ENCODE data around the gene ISX.
A peak's percentile ranks its signal among the peaks of the same experiment; 100 is the strongest.
"Not testable (repeated sequence)": the region's sequence is repeated elsewhere in the genome, so short reads cannot be mapped to it uniquely, and the experiment has no call there.

The ISX gene

DNA sequence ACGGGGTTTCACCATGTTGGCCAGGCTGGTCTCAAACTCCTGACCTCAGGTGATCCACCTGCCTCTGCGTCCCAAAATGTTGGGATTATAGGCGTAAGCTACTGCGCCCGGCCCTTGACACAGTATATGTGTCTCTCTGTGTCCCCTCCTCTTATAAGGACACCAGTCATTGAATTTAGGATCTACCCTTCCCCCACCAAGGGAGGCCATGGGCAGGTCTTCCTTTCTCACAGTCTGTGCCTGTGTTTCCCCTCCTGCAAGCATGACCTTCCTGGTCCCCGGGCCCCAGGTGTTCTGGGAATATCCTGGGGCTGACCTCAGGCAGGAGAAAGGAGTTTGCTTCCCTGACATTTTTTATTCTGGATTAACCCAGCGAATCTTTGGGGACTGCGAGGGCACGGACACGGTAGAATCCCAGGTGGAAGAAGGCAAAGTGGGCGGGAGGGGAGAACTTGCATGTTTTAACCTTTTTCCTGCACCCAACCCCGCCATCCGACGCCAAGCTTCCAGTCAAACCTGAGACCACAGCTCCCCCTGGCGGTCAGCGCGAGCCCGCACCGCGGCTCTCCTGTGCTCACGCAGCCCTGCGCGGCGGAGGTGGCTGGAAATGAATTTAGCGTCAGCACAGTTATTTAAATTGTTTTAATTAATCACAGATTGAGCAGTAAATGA lies 42.1 kb upstream of the ISX start:
- H3K4me2 ChIP-seq (ENCODE audit: low read length) = no peak overlapping the region
- TF ChIP-seq, protein P1, sequence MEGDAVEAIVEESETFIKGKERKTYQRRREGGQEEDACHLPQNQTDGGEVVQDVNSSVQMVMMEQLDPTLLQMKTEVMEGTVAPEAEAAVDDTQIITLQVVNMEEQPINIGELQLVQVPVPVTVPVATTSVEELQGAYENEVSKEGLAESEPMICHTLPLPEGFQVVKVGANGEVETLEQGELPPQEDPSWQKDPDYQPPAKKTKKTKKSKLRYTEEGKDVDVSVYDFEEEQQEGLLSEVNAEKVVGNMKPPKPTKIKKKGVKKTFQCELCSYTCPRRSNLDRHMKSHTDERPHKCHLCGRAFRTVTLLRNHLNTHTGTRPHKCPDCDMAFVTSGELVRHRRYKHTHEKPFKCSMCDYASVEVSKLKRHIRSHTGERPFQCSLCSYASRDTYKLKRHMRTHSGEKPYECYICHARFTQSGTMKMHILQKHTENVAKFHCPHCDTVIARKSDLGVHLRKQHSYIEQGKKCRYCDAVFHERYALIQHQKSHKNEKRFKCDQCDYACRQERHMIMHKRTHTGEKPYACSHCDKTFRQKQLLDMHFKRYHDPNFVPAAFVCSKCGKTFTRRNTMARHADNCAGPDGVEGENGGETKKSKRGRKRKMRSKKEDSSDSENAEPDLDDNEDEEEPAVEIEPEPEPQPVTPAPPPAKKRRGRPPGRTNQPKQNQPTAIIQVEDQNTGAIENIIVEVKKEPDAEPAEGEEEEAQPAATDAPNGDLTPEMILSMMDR (IDR thresholded peaks at IDR 0.05; ENCODE audit: low read depth, low read length, poor library complexity, severe bottlenecking) = peak; percentile 84
- TF ChIP-seq EZH2phosphoT487 (IDR thresholded peaks at IDR 0.05; ENCODE audit: borderline replicate concordance, low read length) = no peak
- H3K4me3 ChIP-seq (ENCODE audit: low read length) = no peak overlapping the region
- H3F3A ChIP-seq (ENCODE audit: control insufficient read depth, insufficient read depth) = no peaks in the 10 kb centered on the region
- H4K20me1 ChIP-seq (ENCODE audit: control insufficient read depth, insufficient read depth, low read depth, low read length) = no peaks in the 10 kb centered on the region
- H3K27me3 ChIP-seq (ENCODE audit: control insufficient read depth, low read length) = no peaks in the 10 kb centered on the region
- no peaks in the 10 kb centered on the region for H3K79me2 ChIP-seq (ENCODE audit: control insufficient read depth, low read length)
- no peaks in the 10 kb centered on the region for H3K36me3 ChIP-seq (ENCODE audit: control insufficient read depth, low read length)
- no peaks in the 10 kb centered on the region for H3K9me3 ChIP-seq (ENCODE audit: control insufficient read depth, insufficient read depth, low read length)
- H3K4me1 ChIP-seq (ENCODE audit: control insufficient read depth, low read length) = no peaks in the 10 kb centered on the region
- no peak overlapping the region for H3K27ac ChIP-seq (ENCODE audit: low read depth, low read length)
- no peaks in the 10 kb centered on the region for H3K9me2 ChIP-seq (replicated peaks; ENCODE audit: control insufficient read depth, low read length)

DNA sequence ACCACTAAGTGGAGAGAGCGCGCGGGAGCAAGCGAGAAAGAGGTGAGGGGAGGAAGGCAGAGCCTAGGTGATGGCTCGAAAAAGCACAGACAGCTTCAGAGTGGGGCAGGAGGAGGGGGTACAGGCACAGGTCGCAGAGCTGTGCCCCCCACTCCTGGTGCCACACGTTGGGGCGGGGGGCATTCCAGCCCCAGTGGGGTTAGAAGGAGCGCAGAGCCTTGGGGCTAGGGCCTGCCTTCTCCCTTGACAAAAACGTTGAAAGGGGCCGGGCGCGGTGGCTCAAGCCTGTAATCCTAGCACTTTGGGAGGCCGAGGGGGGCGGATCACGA lies 41.6 kb upstream of the ISX start:
- no peak overlapping the region for H3K4me3 ChIP-seq (ENCODE audit: low read length)
- no peak overlapping the region for H3K27ac ChIP-seq (ENCODE audit: low read depth, low read length)
- H3K36me3 ChIP-seq (ENCODE audit: control insufficient read depth, low read length) = no peaks in the 10 kb centered on the region
- no peaks in the 10 kb centered on the region for H3K79me2 ChIP-seq (ENCODE audit: control insufficient read depth, low read length)
- no peaks in the 10 kb centered on the region for H3K4me1 ChIP-seq (ENCODE audit: control insufficient read depth, low read length)
- no peaks in the 10 kb centered on the region for H3F3A ChIP-seq (ENCODE audit: control insufficient read depth, insufficient read depth)
- H3K27me3 ChIP-seq (ENCODE audit: control insufficient read depth, low read length) = no peaks in the 10 kb centered on the region
- no peak overlapping the region for H3K4me2 ChIP-seq (ENCODE audit: low read length)
- no peaks in the 10 kb centered on the region for H3K9me3 ChIP-seq (ENCODE audit: control insufficient read depth, insufficient read depth, low read length)
- TF ChIP-seq, protein P1 (IDR thresholded peaks at IDR 0.05; ENCODE audit: low read depth, low read length, poor library complexity, severe bottlenecking) = peak; percentile 15
- TF ChIP-seq EZH2phosphoT487 (IDR thresholded peaks at IDR 0.05; ENCODE audit: borderline replicate concordance, low read length) = no peak
- no peaks in the 10 kb centered on the region for H4K20me1 ChIP-seq (ENCODE audit: control insufficient read depth, insufficient read depth, low read depth, low read length)
- no peaks in the 10 kb centered on the region for H3K9me2 ChIP-seq (replicated peaks; ENCODE audit: control insufficient read depth, low read length)

DNA sequence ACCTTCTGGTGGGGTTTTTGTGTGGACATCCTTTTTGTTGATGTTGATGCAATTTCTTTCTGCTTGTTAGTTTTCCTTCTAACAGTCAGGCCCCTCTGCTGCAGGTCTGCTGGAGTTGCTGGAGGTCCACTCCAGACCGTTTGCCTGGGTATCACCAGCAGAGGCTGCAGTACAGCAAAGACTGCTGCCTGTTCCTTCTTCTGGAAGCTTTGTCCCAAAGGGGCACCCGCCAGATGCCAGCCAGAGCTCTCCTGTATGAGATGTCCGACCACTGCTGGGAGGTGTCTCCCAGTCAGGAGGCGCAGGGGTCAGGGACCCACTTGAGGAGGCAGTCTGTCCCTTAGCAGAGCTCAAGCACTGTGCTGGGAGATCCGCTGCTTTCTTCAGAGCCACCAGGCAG lies 35.8 kb upstream of the ISX start:
- not testable (repeated sequence) for H3K4me1 ChIP-seq (ENCODE audit: control insufficient read depth, low read length); H3K79me2 ChIP-seq (ENCODE audit: control insufficient read depth, low read length); H3K4me2 ChIP-seq (ENCODE audit: low read length); H3F3A ChIP-seq (ENCODE audit: control insufficient read depth, insufficient read depth); H3K9me3 ChIP-seq (ENCODE audit: control insufficient read depth, insufficient read depth, low read length); H3K27ac ChIP-seq (ENCODE audit: low read depth, low read length); H3K27me3 ChIP-seq (ENCODE audit: control insufficient read depth, low read length); H4K20me1 ChIP-seq (ENCODE audit: control insufficient read depth, insufficient read depth, low read depth, low read length); H3K36me3 ChIP-seq (ENCODE audit: control insufficient read depth, low read length); H3K4me3 ChIP-seq (ENCODE audit: low read length); H3K9me2 ChIP-seq (replicated peaks; ENCODE audit: control insufficient read depth, low read length)

DNA sequence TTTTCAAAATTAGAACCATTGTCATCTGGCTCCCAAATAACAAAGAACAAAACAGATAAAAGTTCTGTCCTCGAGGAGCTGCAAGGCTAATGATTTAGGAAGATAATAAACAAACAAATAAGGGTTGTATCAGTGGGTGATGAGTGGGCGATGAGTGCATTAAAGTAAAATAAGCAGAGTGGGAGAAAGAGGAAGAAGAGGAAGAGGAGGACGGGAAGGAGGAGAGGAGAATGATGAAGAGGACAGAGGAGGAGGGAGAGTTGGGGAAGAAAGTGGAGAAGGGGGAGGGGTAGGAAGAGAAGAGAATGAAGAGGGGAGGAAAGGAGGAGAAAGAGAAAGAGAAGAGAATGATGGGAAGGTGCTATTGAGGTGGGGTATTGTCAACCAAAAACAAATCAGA lies 33.4 kb upstream of the ISX start:
- no peaks in the 10 kb centered on the region for H3K9me2 ChIP-seq (replicated peaks; ENCODE audit: control insufficient read depth, low read length)

More for the DNA sequence above, 33.4 kb upstream of the ISX start:
- Histone ChIP-seq H3F3A (ENCODE audit: control insufficient read depth, insufficient read depth) (no peaks in the 10 kb centered on the region), H3K4me1 (ENCODE audit: control insufficient read depth, low read length) (no peaks in the 10 kb centered on the region), H3K27me3 (ENCODE audit: control insufficient read depth, low read length) (no peaks in the 10 kb centered on the region), H3K79me2 (ENCODE audit: control insufficient read depth, low read length) (no peaks in the 10 kb centered on the region), H3K27ac (ENCODE audit: low read depth, low read length) (no peak overlapping the region), H3K4me2 (ENCODE audit: low read length) (no peak overlapping the region), H4K20me1 (ENCODE audit: control insufficient read depth, insufficient read depth, low read depth, low read length) (no peaks in the 10 kb centered on the region), H3K36me3 (ENCODE audit: control insufficient read depth, low read length) (no peaks in the 10 kb centered on the region), H3K9me3 (ENCODE audit: control insufficient read depth, insufficient read depth, low read length) (no peaks in the 10 kb centered on the region), H3K4me3 (ENCODE audit: low read length) (no peak overlapping the region)
- TF ChIP-seq, protein P1 (IDR thresholded peaks at IDR 0.05; ENCODE audit: low read depth, low read length, poor library complexity, severe bottlenecking) = no peak
- TF ChIP-seq EZH2phosphoT487 (IDR thresholded peaks at IDR 0.05; ENCODE audit: borderline replicate concordance, low read length) = no peak

All from DOHH2 (cell line).